ELR (cell line): ENCODE results near the gene SPTBN1.

Source experiments
- DNase-seq: peaks from one replicate; pipeline ENCODE4 v3.0.0-alpha.2; 2015; ENCODE audit warnings: low read depth

Gene SPTBN1

GRCh38 chr2:54553775-54554174 lies 97.6 kb downstream of the SPTBN1 start:
- no peak for DNase-seq

DNA sequence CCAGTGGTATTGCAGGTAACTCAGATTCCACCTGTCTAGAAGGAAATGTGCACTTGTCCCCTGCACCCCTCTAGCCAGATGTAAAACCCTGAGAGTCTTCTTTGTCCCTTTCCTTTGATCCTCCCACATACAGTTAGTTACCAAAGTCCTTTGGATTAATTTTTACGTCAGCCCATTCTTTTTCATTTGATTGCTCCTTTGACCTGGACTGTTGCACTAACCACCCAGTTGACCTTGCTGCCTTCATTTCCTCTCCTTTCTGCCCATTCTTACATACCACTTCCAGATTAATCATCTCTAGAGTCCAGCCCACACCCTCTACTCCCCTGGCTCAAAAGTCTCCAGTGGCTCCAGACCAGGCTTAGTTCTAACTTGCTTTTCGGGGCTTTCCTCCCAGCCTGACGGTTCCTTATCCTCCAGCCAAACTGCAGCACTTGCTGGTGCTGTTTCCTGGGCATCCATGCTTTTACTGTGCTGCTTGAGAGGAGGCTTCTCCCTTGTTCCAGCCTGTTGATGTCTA lies 99.3 kb downstream of the SPTBN1 start:
- peak; percentile 29 for DNase-seq

DNA sequence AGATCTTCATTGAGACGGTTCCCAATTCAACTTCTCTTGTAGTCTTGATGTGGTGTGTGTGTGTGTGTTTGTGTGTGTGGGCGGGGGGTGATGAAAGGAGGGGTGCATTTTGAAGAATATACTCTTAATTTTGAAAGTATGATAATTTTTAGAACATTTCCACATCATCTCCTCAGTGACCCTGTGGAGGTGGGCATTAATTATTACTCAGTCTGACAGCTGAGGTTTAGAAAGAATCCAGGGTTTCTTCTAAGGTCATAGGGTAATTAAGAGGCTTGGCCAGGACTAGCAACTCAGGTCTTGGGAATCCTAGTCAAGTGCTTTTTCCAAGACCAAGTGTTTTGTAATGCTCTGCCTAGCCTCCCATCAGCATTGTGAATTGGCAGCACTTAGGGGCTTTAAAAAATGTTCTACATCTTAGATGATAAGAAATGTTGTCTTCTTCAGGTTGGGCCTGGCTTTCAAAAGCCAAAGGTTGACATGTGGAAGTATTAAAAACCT lies 100.5 kb downstream of the SPTBN1 start:
- DNase-seq, result peak; percentile 65

DNA sequence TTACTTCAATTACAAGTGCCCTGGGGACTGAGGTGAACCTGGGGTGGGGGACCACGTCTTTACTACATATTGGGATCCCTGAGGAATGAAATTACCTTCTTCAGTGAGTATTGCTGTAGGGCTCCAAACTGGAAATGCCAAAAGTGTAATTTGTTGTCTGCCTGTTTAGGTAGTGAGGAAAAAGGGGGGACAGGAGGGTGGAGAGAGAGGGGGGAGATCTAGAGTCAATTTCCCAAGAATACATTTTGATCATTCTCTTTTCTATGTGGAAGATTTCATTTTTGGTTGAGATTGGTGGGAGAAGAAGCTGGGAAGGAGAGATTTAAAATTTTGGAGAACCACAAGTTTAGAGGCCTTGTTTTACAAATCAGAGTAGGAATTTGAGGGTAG lies 101.1 kb downstream of the SPTBN1 start:
- DNase-seq, result no peak

DNA sequence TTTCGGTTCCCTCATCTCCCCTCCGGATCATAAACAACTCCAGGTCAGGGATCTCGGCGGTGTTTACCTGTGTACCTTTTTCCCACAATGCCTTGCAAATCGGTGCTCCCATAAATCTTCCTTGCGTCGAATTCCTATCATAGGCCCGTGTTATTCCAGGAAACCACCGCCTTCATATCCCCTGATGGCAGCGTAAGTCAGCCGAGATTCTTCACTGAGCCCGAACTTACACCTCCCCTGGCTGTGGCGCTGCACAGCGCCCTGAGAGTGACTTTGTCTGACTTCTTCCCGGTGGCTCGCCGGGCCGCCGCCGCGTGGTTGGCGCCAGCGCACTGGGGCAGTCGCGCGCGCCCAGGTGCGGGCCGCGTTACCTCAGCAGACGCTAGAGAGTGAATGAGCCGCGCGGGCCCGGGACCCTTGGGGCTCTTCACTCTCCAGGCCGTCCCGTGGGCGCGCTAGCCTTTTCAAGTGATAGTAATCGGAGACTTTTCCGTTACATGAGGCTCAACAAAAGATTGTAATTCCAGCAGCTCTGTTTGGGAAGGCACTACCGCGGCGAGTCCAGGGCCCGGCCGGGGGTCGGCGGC lies 101.6 kb downstream of the SPTBN1 start:
- DNase-seq, result peak; percentile 66

DNA sequence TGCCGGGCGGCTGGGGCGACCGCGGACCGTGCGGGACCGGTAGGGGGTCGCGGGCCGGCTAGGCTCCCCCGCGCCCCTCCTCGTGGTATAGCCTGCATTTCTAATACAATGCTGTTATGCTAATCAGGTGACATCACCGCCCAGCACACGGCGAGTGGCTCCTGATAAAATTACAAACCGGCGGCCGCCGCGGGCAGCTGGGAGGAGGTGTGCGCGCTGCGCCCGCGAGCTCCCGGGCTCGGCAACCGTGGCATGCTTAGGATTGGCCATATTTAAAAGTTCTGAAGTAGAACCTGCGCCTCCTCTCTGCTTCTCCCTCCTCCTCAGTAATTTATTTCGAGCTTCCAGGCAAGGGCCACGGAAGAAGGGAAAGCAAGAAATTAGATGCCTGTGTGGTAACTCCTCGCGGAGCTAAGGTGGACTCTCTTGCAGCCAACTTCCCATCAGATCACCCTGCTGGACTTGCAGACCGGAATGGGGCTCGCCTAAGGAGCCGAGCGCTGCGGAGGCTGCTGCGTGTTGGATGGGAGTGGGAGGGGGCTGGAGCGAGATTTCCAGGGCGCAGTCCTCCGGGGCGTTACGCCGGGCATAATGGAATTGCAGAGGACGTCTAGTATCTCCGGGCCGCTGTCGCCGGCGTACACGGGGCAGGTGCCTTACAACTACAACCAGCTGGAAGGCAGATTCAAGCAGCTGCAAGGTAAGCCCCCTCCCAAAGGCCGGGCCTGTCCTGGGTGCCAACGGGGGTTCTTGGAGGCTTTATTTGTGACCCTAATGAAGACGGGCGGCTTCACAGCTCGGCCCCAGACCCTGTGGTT lies 102.3 kb downstream of the SPTBN1 start:
- peak; percentile 80 for DNase-seq

GRCh38 chr2:54559006-54559445 lies 102.9 kb downstream of the SPTBN1 start:
- DNase-seq, result peak; percentile 48

- peak; percentile 88 for DNase-seq
Observed at GRCh38 chr2:54559593-54560145, 103.5 kb downstream of the SPTBN1 start.

- DNase-seq, result peak; percentile 86
Observed at GRCh38 chr2:54560146-54560881, 104.2 kb downstream of the SPTBN1 start.

DNA sequence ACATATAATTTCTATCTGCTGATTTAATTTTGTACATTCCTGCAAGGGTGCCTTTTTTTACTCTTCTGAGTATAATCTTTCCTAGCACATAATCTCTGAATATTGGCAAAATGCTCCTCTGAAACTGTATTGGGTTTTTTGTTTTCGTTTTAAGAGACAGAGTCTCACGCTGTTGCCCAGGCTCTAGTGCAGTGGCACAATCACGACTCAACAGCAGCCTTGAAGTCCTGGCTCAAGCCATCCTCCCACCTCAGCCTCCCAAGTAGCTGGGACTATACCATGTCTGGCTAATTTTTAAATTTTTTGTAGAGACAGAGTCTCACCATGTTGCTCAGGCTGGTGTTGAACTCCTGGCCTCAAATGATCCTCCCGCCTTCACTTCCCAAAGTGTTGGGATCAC lies 104.9 kb downstream of the SPTBN1 start:
- no peak for DNase-seq

DNA sequence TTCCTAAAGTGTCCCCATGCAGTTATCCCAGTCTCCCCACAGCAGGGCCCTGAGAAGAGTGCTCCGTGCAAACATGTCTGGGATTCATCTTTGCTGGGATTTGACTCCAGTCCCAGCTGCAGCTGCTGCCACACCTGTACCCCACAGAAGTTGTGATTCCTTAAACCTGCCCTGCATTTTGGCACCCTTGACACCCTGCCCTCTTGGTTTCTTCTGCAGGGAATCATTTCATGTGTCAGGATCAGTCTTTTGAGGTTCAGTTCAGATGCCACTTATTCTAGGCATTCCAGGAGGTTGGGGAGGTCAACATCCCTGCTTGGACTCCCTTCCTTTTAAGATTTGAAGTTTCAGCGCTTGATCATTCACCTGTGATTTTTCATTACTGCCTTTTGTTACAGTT lies 108.3 kb downstream of the SPTBN1 start:
- no peak for DNase-seq

- DNase-seq, result no peak
Observed at GRCh38 chr2:54565551-54565950, 109.4 kb downstream of the SPTBN1 start.

GRCh38 chr2:54566896-54567295 lies 110.8 kb downstream of the SPTBN1 start:
- no peak for DNase-seq

DNA sequence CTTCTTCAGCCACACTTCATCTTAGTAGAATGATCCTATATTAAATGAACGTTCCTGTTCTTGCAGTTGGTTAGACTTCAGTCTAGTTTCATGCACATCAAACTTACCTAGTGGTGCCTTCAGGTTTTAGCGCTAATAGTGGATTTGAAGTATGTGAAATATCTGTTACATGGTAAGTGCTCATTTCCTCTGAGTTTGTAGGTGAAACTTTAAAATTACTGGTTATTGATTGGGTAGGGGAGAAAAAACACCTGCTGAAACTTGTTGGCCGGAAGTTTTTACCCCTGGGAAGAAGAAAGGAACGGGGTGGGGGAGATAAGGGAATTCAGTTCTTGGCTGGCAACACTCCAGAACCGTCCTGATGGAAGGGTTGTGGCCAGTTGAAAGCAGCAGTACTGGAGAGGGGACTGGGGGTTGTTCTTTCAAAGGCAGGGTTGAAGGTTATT lies 112.8 kb downstream of the SPTBN1 start:
- no peak for DNase-seq

DNA sequence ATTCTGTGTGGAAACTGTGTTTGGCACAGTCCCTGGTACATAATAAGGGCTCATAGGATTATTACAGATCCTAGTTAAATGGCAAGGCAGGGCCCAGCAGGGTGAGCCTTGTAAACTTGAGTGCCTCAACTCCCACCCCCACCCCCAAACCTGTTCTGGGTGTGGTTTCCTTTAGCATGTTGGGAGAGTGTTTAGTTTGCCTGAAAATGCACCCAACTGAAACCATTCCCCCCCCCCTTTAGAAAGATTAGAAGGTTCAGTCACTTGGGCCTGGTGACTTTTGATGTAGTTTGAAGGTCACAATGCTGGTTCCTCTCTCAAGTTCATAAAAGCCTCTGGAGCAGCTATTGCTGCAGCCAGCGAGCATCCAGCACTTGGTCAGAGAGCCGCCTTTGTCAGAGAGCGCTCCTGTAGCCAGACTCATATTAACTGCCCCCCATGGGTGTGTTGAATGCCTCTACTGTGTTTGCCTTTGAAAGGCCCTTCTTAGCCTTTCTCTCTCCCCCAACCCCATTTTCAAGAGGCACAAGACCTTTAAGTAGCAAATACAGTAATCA lies 113.7 kb downstream of the SPTBN1 start:
- no peak for DNase-seq

DNA sequence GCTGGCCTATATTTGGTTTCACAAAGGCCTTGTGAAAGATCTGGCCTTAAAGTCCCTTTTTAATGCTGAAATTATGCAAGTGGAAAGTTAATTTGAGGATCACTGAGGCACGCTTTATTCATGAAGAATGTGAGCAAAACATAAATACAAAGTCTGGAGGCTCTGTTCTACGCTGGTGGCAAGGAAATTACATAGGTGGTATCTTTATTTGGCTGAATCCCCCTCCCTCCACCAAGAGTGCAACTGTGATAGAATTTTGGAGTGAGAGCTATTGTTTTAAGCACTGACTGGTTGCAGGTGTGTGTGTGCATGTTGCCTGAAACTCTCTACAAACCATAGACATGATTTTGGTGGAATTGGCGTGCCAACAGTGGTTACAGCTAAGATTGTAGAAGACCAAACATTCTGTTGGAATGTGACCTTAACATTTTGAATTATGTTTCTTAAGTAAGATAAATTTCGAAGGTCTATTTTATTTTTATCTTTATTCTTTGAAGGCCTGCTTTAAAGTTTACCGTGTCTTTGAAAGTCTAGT lies 114.3 kb downstream of the SPTBN1 start:
- DNase-seq, result no peak

DNA sequence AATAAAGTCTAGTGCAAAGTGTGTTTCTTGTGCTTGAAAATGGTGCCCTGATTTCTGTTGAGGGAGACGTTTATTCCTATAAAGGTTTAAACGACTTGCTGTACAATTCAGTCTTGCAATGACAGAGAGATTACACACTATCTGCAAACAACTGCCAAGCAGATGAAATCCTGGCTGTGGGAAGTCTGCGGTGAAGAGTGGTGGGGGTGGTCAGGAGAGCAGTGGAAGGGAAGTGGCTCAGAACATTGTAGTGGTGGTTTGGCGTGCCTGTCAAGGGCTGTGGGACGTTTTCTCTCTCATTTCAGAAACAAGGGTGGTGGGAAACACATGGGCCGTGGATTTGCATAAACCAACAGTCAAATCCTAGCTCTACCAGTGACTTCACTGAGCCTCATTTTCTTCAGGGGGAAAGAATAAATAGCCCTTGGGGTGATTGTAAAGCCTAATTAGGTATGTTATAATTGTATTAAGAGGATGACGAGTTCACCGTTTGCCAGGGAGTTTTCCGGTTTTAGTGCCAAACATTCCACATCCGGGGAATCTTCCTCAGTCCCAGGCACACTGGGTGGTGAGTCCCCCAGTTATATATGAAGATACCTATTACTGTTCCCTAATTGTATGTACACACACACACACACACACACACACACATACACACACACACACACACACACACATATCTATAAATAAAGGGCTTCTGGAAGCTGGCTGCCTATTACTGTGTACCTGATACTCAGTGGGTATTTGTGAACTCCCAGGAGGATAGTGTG lies 115.0 kb downstream of the SPTBN1 start:
- DNase-seq, result peak; percentile 90

- peak; percentile 89 for DNase-seq
Observed at GRCh38 chr2:54572262-54572635, 116.1 kb downstream of the SPTBN1 start.

- peak; percentile 87 for DNase-seq
Observed at GRCh38 chr2:54572636-54573536, 116.8 kb downstream of the SPTBN1 start.

DNA sequence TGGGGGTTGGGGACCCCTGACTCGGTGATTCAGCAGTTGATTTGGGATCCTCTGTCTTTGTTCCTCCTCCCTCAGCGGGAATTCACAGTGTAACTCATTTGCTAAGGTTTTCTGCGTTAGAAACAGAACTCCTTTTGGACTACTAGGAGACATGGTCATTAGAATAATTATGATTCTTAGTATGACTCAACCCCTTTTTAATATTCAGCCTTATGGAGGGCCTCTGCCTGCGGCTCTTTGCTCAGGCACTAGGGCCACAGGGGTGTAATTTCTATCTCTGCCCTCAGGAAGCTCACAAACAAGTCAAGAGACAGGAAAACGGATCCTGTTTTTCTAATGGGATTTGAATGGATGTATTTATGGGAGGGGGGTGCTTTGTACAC lies 117.4 kb downstream of the SPTBN1 start:
- DNase-seq, result no peak
